HG03135 (cell line): ENCODE data around the gene B9D2.

Experiments used
- ATAC-seq: cut with Tn5 transposase; IDR thresholded peaks from one replicate; pipeline ENCODE4 v1.9.1; 2021; ENCODE audit warnings: mild to moderate bottlenecking, moderate library complexity; ENCODE audit not compliant: unreplicated experiment

B9D2 gene

DNA sequence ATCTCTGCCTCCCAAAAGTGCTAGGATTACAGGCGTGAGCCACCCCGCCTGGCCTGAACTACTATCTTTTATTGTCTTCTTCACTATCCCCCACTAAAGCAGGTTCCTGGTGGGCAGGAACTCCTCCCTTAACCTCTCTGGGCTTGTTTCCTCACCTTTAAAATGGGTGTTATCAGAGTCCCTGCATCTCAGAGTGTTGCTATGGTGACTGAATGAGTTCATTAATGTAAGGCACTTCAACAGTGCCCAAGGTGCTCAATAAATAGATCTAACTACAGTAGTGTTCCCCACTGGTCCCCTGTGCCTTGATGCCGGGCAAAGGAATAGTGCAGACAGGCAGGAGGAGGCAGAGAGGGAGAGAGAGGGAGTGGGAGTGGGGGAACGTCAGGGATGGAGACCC is 33.5 kb downstream of the B9D2 start:
- no peak for ATAC-seq

DNA sequence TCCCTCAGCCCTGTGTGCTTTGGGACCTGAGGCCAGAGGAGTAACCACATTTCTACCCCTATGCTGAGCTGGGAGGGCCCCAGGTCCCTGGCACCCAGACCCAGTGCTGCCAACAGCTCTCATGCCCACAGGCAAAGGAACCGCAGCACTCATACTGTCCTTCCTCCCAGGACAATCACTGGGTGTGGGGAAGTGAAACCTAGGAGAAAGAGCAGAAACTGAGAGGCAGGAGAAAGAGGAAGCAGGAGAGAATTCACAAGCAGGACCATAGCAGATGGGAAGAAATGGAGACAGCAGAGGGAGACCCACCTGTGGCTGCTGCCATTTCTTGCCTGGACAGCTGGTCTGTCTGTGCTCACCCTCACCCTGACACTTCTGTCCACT is 35.1 kb downstream of the B9D2 start:
- no peak for ATAC-seq

DNA sequence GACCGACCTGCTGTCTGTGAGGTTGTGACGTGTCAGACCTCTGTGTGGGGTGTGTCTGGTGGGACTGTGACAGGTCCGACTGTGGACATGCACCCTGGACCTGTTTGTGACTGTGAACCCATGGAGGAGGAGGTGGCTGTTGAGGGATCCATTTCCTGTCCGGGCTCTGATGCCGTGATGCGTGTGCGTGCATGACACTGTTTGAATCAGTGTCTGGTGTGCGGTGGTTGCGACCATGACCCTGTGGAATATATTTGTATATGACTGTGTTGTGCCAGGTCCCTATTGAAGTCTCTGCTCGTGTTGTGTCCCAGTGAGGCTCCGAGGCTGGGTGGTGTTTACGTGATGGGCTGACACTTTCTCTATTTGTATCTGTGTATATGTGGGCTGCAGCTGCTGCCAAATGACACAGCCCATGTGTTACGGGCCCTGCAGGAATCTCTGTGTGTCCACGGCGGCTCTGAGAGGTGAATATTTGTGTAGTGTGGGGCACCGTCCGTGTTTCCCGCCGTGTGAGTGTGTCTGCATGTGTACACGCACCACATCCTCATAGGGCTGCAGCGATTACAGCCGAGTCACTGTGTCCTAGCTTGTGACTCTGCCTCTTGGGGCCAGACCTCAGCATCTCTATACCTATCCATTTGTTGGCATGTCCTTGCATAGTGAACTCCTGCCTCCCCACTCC is 35.6 kb downstream of the B9D2 start:
- ATAC-seq: peak; percentile 18

DNA sequence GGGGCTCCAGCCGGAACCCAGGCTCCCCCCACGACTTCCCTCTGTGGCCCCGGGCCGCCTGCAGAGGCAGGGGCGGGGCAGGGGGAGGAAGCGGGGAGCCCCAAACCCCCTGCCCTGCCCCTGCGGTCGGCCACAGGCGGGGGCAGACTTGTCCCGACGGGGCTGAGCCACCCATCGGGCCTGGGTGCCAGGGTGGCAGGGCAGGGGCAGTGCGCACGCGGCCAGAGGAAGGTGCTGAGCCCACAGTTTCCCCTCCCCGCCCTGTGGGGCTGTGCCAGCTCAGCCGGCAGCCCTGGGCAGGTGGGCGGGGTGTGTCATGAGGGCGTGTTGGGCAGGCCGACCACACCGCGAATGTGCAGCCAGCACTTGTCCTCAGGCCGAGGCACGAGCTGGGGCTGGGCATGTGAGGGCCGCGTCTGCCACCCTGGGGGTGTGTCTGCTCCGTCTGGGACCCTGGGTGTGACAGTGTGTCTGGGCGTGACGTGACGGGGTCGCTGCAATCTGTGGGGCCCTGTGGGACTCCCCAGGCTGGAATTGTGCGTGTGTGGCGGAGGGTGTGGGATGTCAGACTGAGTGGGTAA is 36.3 kb downstream of the B9D2 start:
- peak; percentile 48 for ATAC-seq

DNA sequence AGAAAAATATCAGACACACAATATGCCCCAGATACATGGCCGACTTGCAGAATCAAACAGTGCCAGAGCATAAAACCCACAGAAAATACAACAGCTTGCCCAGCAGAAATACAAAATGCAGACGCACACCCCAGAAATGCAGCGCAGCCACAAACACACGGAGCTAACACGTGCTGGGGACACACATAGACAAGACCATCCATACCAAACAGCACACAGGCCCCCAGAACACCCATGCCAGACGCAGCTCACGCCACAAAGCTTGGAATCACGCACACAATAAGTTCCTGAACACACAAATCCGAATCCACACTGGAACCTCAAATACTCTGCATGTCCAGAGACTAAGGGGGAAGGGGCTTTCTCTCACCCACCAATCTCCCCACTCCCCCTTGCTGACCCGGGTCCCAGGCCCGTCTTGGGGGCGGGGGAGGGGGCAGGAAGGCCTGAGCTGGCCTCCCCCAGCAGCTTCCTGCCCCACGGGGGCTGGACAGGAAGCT is 36.8 kb downstream of the B9D2 start:
- ATAC-seq: no peak

DNA sequence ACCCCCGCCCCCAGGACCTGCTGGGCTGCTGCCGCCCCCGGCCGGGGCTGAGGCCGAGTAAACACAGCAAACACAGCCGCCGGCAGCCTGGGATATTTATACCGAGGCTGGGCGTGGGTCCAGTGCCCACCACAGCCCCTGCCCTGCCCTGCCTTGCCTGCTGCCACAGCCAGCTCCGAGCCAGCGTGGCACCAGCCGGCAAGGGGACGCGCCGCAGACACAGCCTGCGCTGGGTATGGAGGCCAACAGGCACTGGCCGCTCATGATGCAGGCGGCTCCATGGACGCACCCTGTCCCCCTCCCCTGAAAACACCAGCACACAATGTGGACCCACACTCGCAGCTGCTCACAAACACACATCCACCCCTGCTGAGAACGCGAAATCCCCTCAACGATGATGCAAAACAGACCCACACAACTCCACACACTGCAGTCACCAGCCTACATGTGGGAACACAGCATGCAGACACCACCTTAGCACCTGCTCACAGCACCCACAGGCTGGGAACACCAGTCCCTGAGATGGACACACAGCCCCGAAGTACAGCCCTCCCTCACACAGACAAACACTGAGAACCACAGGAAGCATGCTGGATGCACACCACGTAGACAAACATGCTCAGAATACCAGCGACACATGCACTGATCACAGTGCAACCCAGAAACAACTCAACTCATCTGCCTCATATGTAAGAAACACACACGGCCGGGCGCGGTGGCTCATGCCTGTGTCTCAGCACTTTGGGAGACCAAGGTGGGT is 37.8 kb downstream of the B9D2 start:
- ATAC-seq: no peak

DNA sequence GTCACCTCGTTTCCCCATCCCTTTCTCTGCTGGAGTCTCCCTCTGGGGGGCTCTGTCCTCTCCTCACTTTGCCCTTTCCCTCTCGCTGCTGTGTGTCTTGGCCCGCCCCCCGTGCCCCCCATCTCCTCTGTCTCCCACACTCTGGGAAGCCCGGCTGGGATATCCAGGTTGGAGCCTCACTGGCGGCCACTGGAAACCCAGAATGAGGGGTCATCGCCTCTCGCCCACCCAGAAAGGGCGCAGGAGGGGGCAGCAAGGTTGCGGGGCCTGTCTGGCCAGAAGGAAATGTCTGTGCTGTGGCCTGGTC is 38.4 kb downstream of the B9D2 start:
- ATAC-seq: no peak

DNA sequence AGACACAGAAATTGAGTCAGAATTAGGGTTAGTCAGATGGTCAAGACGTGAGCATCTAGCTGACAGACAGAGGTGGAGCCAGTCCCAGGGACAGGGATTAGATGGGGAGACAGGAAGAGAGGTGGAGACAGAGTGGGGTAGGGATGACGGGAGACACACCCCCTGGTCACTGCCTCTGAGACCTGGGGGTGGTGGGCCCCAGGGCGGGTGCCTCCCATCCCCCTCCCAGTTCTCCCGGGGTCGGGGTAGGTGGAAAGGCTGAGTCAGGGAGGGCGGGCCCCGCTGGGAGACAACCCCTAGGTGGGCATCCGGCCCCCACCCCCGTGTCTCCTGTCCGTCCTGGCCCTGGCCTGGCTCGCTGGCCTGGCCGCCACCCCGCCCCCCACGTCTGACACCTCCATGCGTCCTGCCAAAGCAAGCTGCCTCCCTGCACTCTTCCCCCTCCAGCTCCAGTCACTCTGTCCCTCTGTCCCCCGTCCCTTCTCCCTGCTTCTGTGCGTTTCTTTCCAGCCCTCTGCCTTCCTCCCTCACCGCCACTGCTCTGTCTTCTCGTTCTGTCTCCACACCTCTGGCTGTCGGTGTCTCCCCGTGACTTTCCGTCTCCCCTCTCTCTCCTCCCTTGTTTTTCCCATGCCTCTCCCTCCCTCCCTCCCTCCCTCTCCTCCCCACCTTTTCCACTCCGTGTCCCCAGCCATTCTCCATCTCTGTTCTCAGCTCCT is 38.9 kb downstream of the B9D2 start:
- ATAC-seq: no peak

DNA sequence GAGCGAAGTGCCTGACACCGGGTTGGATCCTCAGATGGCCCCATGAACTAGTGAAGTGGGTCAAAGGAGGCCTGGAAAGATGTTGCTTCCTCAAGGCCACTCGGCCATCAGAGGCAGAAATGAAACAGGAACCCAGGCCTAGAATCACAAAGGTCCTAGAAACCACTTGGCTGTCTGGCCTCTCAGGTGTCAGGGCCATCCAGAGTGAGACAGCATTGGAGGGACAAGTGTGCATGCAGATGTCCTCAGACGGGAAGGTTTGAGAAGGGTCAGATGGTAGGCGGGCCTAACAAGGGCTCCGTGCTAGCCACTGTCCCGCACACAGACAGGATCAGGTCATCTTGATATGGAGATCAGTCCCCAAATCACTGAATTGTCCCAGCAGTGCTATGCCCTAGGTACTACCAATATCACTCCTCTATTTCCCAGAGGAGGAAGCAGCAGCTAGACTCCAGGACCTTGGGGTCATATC is 39.7 kb downstream of the B9D2 start:
- no peak for ATAC-seq

DNA sequence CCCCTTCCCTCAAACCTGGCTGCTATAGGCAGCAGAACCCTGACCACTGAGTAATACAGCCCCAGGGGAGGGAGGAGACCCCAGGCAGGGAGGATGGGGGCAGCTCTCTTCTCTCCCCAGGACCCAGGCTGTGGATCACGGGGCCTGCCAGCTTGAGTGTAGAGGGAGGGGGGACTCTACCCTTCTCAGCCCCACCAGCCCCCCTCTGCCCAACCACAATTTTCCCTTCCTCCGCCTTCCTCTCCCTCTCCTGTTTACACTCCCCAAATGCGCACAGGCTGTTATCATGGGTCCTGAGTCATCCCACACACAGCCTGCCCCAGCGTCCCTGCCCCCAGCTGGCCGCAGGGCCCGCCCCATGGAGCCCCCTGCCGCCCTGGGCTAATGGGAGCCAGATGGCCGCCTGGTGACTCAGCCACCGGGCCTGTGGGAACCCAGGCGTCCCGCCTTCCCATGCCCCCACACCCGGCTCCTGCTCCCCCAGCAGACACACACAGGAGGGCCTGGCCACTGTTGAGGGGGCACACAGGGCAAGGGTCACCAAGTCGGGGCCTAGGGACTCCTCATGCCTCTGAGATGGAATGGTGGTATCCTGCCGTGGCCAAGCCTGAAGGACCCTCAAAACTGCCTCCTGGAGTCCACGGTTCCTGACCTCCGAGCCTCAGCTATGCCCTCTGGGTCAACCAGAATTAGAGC is 40.4 kb downstream of the B9D2 start:
- ATAC-seq: no peak

DNA sequence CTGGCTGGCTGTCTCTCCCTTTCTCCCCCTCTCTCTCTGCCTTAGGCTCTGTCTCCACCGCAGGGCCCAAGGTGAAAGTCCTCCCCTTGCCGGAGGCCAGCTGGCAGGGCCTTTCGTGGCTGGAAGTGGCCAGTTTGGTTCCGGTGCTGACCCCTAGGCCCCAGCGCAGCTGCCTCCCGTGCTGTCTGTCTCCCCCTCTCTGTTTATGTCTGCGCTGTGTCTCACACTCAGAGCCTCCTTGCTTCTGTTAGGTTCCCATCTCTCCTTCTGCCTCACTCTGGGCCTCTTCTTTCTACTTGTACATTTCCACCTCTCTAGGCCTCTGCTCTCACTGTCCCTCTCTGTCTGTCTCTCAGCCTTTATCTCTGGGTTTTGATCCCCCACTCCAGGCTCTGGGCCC is 40.9 kb downstream of the B9D2 start:
- no peak for ATAC-seq

DNA sequence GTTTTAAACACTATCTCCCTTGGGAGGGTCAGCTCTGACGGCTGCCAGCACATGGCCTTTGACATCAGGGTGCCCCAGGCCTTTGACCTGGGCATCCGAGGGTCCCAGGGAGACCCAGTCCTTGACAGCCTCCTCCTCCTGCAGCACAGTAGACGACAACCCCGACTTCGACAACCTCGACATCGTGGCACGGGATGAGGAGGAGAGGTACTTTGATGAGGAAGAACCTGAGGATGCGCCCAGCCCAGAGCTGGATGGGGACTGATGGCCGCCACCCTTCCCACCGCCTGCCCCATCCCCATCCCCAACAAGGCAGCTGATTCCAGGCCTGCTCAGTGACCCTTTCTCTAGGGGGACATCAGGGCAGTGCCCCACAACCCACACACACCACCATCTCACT is 41.5 kb downstream of the B9D2 start:
- ATAC-seq: no peak

DNA sequence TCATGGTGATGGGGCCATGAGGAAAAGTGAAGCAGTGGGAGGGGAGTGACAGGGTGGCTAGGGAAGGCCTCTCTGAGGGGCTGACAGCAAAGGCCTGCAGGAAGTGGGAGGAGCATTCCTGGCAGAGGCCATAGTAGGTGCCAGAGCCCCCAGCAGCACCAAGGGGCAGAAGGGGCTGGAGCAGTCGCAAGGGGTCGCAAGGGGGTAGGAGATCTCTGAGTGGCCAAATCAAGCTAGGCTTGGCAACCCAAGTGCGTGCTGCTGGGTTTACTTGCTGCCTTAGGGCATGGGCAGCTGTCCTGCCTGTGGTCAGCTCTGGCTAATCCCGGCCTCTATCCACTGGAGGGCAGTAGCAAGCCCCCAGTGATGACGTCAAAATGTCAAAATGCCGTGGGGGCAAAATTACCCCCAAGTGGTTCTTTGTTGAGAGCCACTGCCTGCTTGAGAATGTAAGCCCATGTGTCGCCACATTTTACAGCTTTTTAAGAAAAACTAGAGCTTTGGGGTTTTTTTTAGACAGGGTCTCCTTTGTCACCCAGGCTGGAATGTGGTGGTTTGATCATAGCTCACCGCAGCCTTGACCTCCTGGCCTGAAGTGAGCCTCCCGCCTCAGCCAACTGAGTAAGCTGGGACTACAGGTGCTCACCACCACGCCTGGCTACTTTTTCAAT is 42.2 kb downstream of the B9D2 start:
- no peak for ATAC-seq

DNA sequence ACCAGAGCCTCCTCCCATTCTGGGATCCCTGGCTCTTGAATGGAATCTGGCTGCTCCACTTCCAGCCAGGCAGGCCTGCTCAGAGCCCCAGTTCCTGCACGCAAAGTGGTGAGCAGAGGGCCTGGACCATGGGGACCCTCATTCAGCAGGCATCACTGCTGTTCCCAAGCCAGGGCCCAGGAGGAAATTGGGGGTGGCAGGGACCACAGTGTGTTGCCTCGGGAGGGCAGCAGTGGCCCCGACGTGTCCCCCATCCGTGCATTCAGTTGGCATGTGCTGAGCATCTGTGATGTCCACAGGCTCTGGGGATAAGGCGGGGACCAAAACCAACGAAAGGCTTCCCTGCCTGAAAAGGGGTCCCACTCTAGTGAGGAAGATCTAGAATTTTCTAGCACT is 42.7 kb downstream of the B9D2 start:
- no peak for ATAC-seq

DNA sequence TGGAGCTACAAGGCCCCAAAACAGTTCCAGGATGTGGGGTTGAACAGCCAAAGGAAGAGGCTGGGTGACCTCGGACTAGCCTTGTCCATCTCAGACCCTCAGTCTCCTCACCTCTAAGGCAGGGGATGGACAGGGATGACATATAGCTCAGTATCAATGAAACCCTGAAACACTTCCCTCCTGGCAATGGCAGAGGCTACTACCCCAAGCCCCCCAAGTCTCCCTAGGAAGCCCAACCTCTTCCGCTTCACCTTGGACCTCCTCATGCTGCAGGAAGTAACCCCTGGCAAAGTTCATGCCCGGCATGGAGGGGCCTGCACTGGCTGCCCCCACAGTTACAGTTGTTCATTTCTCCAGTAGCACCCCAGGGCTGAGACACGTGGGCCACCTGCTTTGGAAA is 43.4 kb downstream of the B9D2 start:
- ATAC-seq: no peak

DNA sequence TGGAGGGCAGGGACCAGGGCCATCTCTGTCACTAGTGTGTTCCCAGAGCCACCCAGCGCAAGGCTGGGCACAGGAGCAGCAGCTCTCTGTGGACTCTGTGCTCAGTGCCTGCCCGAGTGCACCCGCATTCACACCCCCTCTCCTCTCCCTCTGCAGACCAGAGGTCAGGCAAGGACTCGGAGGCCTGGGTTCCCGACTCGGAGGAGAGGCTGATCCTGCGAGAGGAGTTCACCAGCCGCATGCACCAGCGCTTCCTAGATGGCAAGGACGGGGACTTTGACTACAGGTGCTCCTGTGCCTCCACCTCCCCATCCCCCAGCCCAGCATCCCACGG is 43.8 kb downstream of the B9D2 start:
- ATAC-seq: no peak

DNA sequence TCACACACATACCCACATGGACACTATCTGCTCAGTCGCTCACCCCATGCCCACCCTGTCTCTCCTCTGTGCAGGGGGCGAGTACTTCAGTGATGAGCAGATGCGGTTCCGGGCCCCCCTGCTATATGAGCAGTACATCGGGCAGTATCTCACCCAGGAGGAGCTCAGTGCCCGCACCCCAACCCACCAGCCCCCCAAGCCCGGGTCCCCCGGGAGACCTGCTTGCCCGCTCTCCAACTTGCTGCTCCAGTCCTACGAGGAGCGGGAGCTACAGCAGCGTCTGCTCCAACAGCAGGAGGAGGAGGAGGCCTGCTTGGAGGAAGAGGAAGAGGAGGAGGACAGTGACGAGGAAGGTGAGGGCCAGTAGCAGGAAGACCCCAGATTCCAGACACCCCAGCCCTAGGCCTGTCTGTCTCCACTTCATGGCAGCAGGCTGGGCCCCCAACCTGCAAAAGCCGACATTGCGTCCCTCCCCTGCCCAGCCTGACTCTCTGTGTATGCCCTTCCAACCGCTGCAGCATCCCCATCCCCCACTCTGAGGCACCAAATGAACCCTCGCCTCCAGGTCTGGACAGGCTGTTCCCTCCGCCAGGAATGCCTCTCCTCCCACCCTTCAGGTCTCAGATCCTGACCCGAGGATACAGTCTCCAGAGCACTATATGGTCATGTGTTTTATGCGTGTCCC is 44.3 kb downstream of the B9D2 start:
- ATAC-seq: no peak

DNA sequence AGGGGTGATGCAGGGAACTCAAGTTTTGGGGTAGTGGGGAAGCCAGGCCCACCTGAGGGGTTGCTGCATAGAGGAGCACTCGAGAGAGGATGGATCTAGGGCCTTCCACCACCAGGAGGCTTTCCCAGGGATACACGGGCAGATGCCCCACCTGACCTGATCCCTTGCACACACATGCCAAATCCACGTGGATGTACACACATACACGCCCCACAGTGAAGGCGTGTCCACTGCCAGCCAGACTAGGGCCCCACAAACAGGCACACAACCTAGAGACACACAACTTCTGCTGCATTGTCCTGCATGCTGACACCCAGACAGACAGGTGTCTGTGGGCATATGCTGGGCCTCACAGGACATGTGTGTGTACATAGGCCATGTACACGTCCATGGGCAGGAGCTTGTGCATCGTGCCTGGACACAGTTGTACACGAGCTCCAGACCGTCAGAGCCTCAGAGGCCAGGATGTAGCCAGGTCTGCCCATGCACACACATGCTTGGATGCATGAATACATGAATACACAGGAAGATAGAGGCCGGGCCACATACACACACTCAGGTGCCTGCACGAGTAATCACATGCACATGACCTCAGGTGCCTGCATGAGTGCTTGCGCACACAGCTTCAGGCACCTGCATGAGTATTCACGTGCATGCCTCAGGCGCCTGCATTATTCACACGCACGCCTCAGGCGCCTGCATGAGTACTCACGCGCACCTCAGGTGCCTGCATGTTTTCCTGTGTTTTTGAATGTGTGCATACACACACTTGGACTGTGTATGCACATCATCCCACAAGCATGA is 45.1 kb downstream of the B9D2 start:
- no peak for ATAC-seq

DNA sequence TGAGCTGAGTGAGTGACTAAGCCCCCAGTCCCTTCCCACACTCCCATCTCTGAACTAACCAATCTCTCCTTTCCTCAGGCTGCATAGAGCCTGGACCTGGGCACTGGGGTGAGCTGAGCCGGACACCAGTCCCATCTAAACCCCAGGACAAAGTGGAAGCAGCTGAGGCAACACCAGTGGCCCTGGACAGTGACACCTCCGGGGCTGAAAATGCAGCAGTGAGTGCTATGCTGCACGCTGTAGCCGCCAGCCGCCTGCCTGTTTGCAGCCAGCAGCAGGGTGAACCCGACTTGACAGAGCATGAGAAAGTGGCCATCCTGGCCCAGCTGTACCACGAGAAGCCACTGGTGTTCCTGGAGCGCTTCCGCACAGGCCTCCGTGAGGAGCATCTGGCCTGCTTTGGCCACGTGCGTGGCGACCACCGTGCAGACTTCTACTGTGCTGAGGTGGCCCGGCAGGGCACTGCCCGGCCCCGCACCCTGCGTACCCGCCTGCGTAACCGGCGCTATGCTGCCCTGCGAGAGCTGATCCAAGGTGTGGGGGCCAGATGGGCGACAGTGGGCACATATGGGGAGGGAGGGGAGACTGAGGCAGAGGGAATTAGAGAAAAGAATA is 47.5 kb downstream of the B9D2 start:
- ATAC-seq: no peak
